ENCODE data around the gene SEMA3F.
A peak's percentile ranks its signal among the peaks of the same experiment; 100 is the strongest.

Gene SEMA3F

DNA sequence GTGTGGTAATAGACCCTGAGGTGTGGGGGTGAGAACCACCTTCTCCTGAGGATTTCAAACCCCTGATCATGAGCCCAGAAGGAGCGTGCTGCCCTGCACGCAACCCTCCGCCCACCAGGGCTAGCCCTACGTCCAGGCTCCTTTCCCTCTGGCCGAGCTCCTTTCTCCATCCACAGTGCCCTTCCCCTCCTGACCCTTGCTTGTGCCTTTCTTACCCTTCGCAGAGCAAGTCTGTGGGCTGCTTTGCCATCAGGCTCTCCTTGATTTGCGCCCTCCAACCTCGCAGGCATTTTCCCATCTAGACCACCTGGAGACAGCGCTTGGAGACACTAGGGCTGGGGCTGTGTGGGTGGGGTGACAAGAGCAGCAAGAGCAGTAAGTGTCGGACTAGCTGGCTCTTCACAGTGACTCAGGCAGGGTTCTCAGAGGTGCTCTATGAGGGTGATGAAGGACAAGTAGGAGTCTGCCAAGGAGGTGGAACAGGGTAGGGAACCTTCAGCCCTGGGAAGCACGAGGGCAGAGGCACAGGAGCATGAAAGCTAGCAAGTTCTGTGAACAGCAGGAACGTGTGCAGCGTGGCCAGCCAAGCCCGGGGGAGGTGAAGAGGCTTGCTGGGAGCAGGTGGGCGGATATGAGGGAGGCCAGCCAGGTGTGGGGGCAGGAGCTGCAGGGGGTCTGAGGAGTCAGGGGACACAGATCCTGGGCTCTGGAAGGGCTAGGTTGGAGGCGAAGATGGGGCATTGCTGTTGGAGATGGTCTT lies 47.4 kb downstream of the SEMA3F start:
- Histone ChIP-seq H3K27ac (ENCODE audit: insufficient read depth in 1 of 2, low read depth in 1 of 2, low read length in 2 of 2, poor library complexity in 1 of 2, severe bottlenecking in 2 of 2) (no peak overlapping the region), H3K36me3 (ENCODE audit: control insufficient read depth in 4 of 4, insufficient read depth in 4 of 4, low read length in 3 of 4) (no peaks in the 10 kb centered on the region), H3K4me1 (ENCODE audit: control extremely low read depth in 1 of 4, control insufficient read depth in 4 of 4, insufficient read depth in 4 of 4, low read length in 3 of 4) (peaks cover 0 to 17% (median 12%) of the 10 kb centered on the region in 4 experiments), H3K27me3 (replicated peaks in 2 of 5; ENCODE audit: control insufficient read depth in 4 of 5, insufficient read depth in 5 of 5, low read length in 4 of 5) (peaks cover 0 to 52% (median 31%) of the 10 kb centered on the region in 5 experiments), H3K4me3 (ENCODE audit: control insufficient read depth in 1 of 7, extremely low read depth in 1 of 7, insufficient read depth in 4 of 7, low read depth in 2 of 7, low read length in 6 of 7) (no peak overlapping the region), H3K9me3 (ENCODE audit: control extremely low read depth in 1 of 5, control insufficient read depth in 4 of 5, insufficient read depth in 2 of 5, low read depth in 1 of 5, low read length in 4 of 5) (no peaks in the 10 kb centered on the region)
- 95% methylated on average over 15 of the region's 16 CpGs for WGBS (ENCODE audit: insufficient coverage)
- POLR2A ChIA-PET = no interaction called here
- DNase-seq = no peak
- CTCF ChIA-PET = interaction anchor here (1.5 to 69.0 kb wide), 4 partner anchors 10 to 121 kb away, joined by 4 to 1875 read pairs (median 85); partner anchors contain the start of genes GNAI2, GNAT1, LSMEM2 and SEMA3B

DNA sequence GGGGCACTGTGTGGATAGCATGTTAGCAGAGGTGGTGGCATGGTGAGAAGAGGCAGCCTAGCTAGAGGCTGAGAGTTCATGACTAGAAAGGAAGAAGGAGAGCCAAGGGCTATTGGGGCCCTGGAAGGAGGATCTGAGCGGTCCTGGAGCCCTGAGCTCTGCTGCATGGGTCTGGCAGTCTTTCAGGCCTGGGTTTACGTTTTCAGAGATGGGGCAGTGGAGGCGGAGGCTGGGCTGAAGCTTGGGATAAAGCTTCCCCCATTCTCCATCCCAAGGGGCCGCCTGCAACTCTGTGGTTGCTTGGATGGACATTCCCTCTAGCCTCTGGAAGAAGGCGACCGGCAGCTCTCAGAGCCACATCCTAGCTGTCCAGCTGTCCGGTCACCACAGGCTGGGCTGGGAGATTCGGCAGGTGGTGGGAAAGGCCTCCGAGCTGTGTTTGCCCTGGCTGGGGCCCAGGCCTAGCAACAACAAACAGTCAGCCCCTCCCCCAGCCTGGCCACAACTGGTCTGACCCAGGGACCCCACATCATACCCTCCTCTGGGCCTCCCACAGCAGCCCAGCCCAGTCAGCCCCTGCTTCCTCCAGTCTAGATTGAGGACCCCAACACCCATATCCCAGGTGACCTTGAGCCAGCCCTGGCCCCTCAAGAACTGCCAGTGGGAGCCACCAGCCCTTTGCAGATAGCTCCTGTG lies 48.1 kb downstream of the SEMA3F start:
- Histone ChIP-seq H3K27me3 (replicated peaks in 2 of 5; ENCODE audit: control insufficient read depth in 4 of 5, insufficient read depth in 5 of 5, low read length in 4 of 5) (peaks cover 0 to 52% (median 33%) of the 10 kb centered on the region in 5 experiments), H3K4me3 (ENCODE audit: control insufficient read depth in 1 of 7, extremely low read depth in 1 of 7, insufficient read depth in 4 of 7, low read depth in 2 of 7, low read length in 6 of 7) (no peak overlapping the region), H3K36me3 (ENCODE audit: control insufficient read depth in 4 of 4, insufficient read depth in 4 of 4, low read length in 3 of 4) (no peaks in the 10 kb centered on the region), H3K9me3 (ENCODE audit: control extremely low read depth in 1 of 5, control insufficient read depth in 4 of 5, insufficient read depth in 2 of 5, low read depth in 1 of 5, low read length in 4 of 5) (no peaks in the 10 kb centered on the region), H3K4me1 (ENCODE audit: control extremely low read depth in 1 of 4, control insufficient read depth in 4 of 4, insufficient read depth in 4 of 4, low read length in 3 of 4) (peaks cover 0 to 17% (median 12%) of the 10 kb centered on the region in 4 experiments), H3K27ac (ENCODE audit: insufficient read depth in 1 of 2, low read depth in 1 of 2, low read length in 2 of 2, poor library complexity in 1 of 2, severe bottlenecking in 2 of 2) (no peak overlapping the region)
- 97% methylated on average over 6 of the region's 9 CpGs for WGBS (ENCODE audit: insufficient coverage)
- ChIA-PET CTCF (interaction anchor here (1.5 to 69.0 kb wide), 4 partner anchors 11 to 120 kb away, joined by 4 to 1875 read pairs (median 85); partner anchors contain the start of genes GNAI2, GNAT1, LSMEM2 and SEMA3B), POLR2A (no interaction called here)
- no peak for DNase-seq

DNA sequence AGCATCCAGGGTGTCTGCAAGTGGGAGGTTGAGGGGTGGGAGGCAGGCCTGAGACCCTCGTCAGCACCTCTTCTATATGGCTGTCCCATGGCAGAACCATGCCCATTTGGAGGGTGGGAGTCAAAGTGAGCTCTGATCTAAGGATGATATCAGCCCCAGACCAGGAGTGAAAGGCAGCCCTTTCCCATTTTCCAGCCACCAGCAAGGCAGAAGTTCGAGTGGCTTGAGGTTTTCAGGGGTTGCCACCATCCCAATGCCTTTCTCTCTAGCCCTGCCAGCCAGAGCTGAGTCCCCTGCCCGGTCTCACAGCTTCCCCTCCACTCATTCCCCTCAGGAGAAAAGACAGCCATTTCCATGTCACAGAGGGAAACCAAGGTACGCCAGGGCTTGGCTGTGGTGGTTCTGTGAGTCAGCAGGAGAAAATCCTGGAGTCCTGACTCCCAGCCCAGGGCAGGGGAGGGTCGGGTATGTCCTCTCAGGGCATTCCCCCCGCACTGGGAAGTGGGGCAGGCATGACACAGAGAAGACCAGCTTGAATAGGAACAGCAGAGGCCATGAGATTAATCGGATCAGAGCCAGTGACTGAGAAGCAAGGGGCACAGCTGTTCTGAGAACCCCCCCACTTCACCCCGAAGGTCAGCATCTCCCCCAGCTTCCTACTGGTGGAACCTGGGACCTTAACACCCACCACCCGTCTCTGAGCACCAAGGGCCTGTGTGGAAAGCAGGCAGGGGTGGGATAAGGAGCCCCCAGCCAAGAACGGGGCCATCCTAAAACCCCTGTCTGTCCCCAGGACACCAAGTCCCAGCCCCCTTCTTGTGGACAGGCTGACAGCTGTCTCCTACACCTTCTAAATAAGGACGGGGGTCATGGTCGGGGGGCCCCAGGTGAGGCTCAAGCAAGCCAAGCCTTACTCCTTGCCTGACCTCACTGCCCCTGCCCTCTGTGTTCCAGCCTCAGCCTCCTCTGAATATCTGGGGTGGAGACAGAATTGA lies 49.0 kb downstream of the SEMA3F start:
- peaks cover 0 to 52% (median 33%) of the 10 kb centered on the region in 5 experiments for H3K27me3 ChIP-seq (replicated peaks in 2 of 5; ENCODE audit: control insufficient read depth in 4 of 5, insufficient read depth in 5 of 5, low read length in 4 of 5)
- H3K27ac ChIP-seq (ENCODE audit: insufficient read depth in 1 of 2, low read depth in 1 of 2, low read length in 2 of 2, poor library complexity in 1 of 2, severe bottlenecking in 2 of 2) = no peak overlapping the region
- CTCF ChIA-PET = interaction anchor here (1.5 to 69.0 kb wide), 3 partner anchors 12 to 45 kb away, joined by 4 to 1875 read pairs (median 166); partner anchors contain the start of genes GNAI2, GNAT1, LSMEM2 and SEMA3B
- POLR2A ChIA-PET = interaction anchor here (0.5 kb wide), 1 partner anchor 93 kb away, joined by 3 read pairs; no protein-coding TSS in a partner anchor
- WGBS (ENCODE audit: insufficient coverage) = 75% methylated on average over 8 of the region's 12 CpGs
- DNase-seq = no peak
- H3K9me3 ChIP-seq (ENCODE audit: control extremely low read depth in 1 of 5, control insufficient read depth in 4 of 5, insufficient read depth in 2 of 5, low read depth in 1 of 5, low read length in 4 of 5) = no peaks in the 10 kb centered on the region
- H3K4me1 ChIP-seq (ENCODE audit: control extremely low read depth in 1 of 4, control insufficient read depth in 4 of 4, insufficient read depth in 4 of 4, low read length in 3 of 4) = peaks cover 0 to 17% (median 12%) of the 10 kb centered on the region in 4 experiments
- no peaks in the 10 kb centered on the region for H3K36me3 ChIP-seq (ENCODE audit: control insufficient read depth in 4 of 4, insufficient read depth in 4 of 4, low read length in 3 of 4)
- H3K4me3 ChIP-seq (ENCODE audit: control insufficient read depth in 1 of 7, extremely low read depth in 1 of 7, insufficient read depth in 4 of 7, low read depth in 2 of 7, low read length in 6 of 7) = no peak overlapping the region

DNA sequence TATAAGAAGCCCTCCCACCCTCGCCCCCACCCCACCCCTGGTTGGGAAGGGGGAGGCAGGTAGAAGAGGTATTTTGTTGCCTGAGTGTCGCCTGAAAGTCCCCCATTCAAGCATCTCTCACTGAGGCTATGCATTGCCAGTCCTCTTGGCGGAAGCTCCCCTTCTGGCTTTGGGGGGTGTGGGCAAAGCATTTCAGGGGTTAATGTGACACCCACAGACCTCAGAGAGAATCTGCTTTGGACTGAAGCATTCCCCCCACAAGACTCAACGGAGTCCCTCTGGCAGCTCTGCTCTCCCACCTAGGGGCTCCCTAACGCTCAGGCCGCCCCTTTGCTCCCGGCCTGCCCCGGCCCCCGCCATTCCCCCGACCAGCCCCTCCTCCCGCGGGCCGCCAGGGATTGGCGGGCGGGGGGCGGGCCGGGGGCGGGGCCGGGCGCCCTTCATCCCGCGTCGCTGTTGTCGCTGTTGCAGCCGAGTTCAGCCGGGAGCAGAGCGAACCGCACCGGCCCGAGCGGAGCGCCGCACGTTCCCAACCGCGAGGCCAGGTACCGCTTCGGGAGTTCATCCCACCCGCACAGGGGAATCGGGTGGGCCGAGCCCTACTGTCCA lies 49.8 kb downstream of the SEMA3F start, which contains the start of gene SLC38A3:
Gene SLC38A3, plus strand, starts transcription at position 468 of the 609 bp plus-strand sequence. CDS start 8,929 bp downstream, outside the sequence.
- peaks cover 0 to 17% (median 12%) of the 10 kb centered on the region in 4 experiments for H3K4me1 ChIP-seq (ENCODE audit: control extremely low read depth in 1 of 4, control insufficient read depth in 4 of 4, insufficient read depth in 4 of 4, low read length in 3 of 4)
- peaks cover 0 to 52% (median 33%) of the 10 kb centered on the region in 5 experiments for H3K27me3 ChIP-seq (replicated peaks in 2 of 5; ENCODE audit: control insufficient read depth in 4 of 5, insufficient read depth in 5 of 5, low read length in 4 of 5)
- ChIA-PET POLR2A (interaction anchor here (0.5 to 1.3 kb wide), 2 partner anchors 14 to 92 kb away, joined by 3 read pairs; no protein-coding TSS in a partner anchor), CTCF (interaction anchor here (14.3 to 69.0 kb wide), 2 partner anchors 13 to 45 kb away, joined by 166 to 1875 read pairs; partner anchors contain the start of genes GNAI2, GNAT1, LSMEM2 and SEMA3B)
- H3K27ac ChIP-seq (ENCODE audit: insufficient read depth in 1 of 2, low read depth in 1 of 2, low read length in 2 of 2, poor library complexity in 1 of 2, severe bottlenecking in 2 of 2) = no peak within 1 kb of the TSS
- no peaks in the 10 kb centered on the region for H3K9me3 ChIP-seq (ENCODE audit: control extremely low read depth in 1 of 5, control insufficient read depth in 4 of 5, insufficient read depth in 2 of 5, low read depth in 1 of 5, low read length in 4 of 5)
- WGBS (ENCODE audit: insufficient coverage) = 0% methylated on average over 16 of the region's 41 CpGs
- H3K36me3 ChIP-seq (ENCODE audit: control insufficient read depth in 4 of 4, insufficient read depth in 4 of 4, low read length in 3 of 4) = no peaks in the 10 kb centered on the region
- DNase-seq = peak in 2 of 3 donors; percentile 44 to 46
- H3K4me3 ChIP-seq (ENCODE audit: control insufficient read depth in 1 of 7, extremely low read depth in 1 of 7, insufficient read depth in 4 of 7, low read depth in 2 of 7, low read length in 6 of 7) = peak within 1 kb of the TSS; percentile 15 to 71 (median 23)

DNA sequence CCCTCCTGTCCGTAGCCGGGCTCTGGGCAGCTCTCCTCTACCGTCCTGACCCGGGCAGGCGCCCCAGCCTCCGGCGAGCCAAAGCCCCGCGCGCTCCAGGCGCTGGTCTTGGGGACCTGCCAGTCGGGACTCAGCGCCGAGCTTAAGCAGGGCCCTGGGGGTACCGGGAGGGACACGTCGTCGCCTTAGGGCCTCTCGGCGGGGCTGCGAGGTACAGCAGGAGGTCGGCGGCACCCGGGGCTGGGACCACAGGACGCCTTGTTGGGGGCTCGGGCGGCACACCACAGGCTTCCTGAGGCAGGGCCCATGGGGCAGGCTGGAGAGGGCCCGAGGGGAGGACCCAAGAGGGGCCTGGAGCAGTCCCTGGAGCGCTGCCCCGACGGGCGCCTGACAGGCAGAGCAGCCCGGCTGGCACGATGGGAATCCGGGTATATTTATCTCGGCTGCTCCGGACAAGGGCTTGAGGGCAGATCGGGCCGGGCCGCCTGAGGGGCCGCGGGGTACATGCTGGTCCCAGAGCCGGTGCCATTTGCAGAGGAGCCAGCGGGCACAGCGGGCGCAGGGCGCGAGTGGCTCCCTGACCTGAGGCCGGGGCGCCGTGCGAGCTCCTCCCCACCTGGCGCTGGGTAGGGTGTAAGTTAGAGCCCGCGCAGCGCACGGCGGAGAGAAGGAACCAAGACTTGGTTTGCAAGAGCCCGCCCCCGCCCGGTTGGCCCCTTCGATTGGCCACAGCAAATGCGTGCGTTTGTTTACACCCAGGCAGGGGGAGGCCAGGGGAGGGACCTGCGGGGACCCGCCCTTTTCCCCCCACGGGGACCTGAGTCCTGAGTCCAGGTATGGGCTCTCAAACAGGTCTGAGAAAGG lies 50.5 kb downstream of the SEMA3F start:
- Histone ChIP-seq H3K36me3 (ENCODE audit: control insufficient read depth in 4 of 4, insufficient read depth in 4 of 4, low read length in 3 of 4) (no peaks in the 10 kb centered on the region), H3K27me3 (replicated peaks in 2 of 5; ENCODE audit: control insufficient read depth in 4 of 5, insufficient read depth in 5 of 5, low read length in 4 of 5) (peaks cover 0 to 52% (median 33%) of the 10 kb centered on the region in 5 experiments), H3K27ac (ENCODE audit: insufficient read depth in 1 of 2, low read depth in 1 of 2, low read length in 2 of 2, poor library complexity in 1 of 2, severe bottlenecking in 2 of 2) (no peak overlapping the region), H3K9me3 (ENCODE audit: control extremely low read depth in 1 of 5, control insufficient read depth in 4 of 5, insufficient read depth in 2 of 5, low read depth in 1 of 5, low read length in 4 of 5) (no peaks in the 10 kb centered on the region), H3K4me3 (ENCODE audit: control insufficient read depth in 1 of 7, extremely low read depth in 1 of 7, insufficient read depth in 4 of 7, low read depth in 2 of 7, low read length in 6 of 7) (peak overlapping the region; percentile 15 to 71 (median 23)), H3K4me1 (ENCODE audit: control extremely low read depth in 1 of 4, control insufficient read depth in 4 of 4, insufficient read depth in 4 of 4, low read length in 3 of 4) (peaks cover 0 to 17% (median 12%) of the 10 kb centered on the region in 4 experiments)
- ChIA-PET POLR2A (interaction anchor here (0.6 to 1.3 kb wide), 2 partner anchors 13 to 32 kb away, joined by 3 read pairs; no protein-coding TSS in a partner anchor), CTCF (interaction anchor here (14.3 to 69.0 kb wide), 2 partner anchors 13 to 44 kb away, joined by 166 to 1875 read pairs; partner anchors contain the start of genes GNAI2, GNAT1, LSMEM2 and SEMA3B)
- DNase-seq = peak; percentile 46 to 64 (median 60)
- under 1% methylated on average over 66 of the region's 67 CpGs for WGBS (ENCODE audit: insufficient coverage)

All from common myeloid progenitor, CD34-positive (primary cell).